Measurements from ENCODE around the gene PPP1R7.

The PPP1R7 gene

GRCh38 chr2:241198381-241199279, 48.4 kb downstream of the PPP1R7 start:
- H3K27ac ChIP-seq: no peak overlapping the region
- no peaks in the 10 kb centered on the region for H3K36me3 ChIP-seq
- H3K9me3 ChIP-seq (ENCODE audit: severe bottlenecking): no peaks in the 10 kb centered on the region
- H3K27me3 ChIP-seq (ENCODE audit: insufficient read depth, low read depth, severe bottlenecking): no peaks in the 10 kb centered on the region
- TF ChIP-seq CTCF (IDR thresholded peaks at IDR 0.05; ENCODE audit: low read depth, low read length): no peak
- H3K4me3 ChIP-seq (ENCODE audit: low read depth, low read length): no peak overlapping the region
- peak; percentile 5 for DNase-seq

- no peaks in the 10 kb centered on the region for H3K36me3 ChIP-seq
- no peak for TF ChIP-seq CTCF (IDR thresholded peaks at IDR 0.05; ENCODE audit: low read depth, low read length)
- H3K27ac ChIP-seq: no peak overlapping the region
- no peaks in the 10 kb centered on the region for H3K27me3 ChIP-seq (ENCODE audit: insufficient read depth, low read depth, severe bottlenecking)
- H3K9me3 ChIP-seq (ENCODE audit: severe bottlenecking): no peaks in the 10 kb centered on the region
- H3K4me3 ChIP-seq (ENCODE audit: low read depth, low read length): no peak overlapping the region
- DNase-seq: peak; percentile 2
These were observed 49.0 kb downstream of the PPP1R7 start for GRCh38 chr2:241199286-241199685.

- Histone ChIP-seq H3K36me3 (no peaks in the 10 kb centered on the region), H3K27ac (no peak overlapping the region), H3K9me3 (ENCODE audit: severe bottlenecking) (no peaks in the 10 kb centered on the region), H3K27me3 (ENCODE audit: insufficient read depth, low read depth, severe bottlenecking) (no peaks in the 10 kb centered on the region), H3K4me3 (ENCODE audit: low read depth, low read length) (no peak overlapping the region)
- no peak for TF ChIP-seq CTCF (IDR thresholded peaks at IDR 0.05; ENCODE audit: low read depth, low read length)
- peak; percentile 1 for DNase-seq
These were observed 49.9 kb downstream of the PPP1R7 start for GRCh38 chr2:241199897-241200821.

DNA sequence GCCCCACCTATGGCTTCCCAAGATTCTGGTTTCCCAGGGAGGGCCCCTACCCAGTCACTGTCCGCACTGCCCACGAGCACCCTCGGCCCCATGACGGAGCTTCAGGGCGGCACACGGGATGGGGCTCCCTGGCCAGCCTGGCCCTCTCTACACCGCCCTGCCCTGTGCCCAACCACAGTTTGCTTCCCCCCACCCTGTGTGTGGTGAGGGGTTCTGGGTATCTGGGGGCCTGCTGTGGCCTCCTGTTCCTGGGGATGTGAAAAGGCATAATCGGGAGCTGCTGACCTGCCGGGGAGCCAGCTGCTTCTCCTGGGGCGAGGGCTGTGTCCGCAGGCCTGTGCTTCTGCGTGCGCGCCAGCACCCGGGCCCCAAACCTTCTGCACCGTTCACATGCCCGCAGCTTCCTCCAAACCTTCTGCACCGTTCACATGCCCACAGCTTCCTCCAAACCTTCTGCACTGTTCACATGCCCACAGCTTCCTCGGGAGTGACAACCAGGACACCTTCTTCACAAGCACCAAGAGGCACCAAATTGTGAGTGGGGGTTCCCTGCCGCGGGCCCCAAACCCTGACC, 50.6 kb downstream of the PPP1R7 start:
- Histone ChIP-seq H3K4me3 (ENCODE audit: low read depth, low read length) (no peak overlapping the region), H3K36me3 (no peaks in the 10 kb centered on the region), H3K27me3 (ENCODE audit: insufficient read depth, low read depth, severe bottlenecking) (no peaks in the 10 kb centered on the region), H3K27ac (no peak overlapping the region), H3K9me3 (ENCODE audit: severe bottlenecking) (no peaks in the 10 kb centered on the region)
- TF ChIP-seq CTCF (IDR thresholded peaks at IDR 0.05; ENCODE audit: low read depth, low read length): no peak
- DNase-seq: no peak

DNA sequence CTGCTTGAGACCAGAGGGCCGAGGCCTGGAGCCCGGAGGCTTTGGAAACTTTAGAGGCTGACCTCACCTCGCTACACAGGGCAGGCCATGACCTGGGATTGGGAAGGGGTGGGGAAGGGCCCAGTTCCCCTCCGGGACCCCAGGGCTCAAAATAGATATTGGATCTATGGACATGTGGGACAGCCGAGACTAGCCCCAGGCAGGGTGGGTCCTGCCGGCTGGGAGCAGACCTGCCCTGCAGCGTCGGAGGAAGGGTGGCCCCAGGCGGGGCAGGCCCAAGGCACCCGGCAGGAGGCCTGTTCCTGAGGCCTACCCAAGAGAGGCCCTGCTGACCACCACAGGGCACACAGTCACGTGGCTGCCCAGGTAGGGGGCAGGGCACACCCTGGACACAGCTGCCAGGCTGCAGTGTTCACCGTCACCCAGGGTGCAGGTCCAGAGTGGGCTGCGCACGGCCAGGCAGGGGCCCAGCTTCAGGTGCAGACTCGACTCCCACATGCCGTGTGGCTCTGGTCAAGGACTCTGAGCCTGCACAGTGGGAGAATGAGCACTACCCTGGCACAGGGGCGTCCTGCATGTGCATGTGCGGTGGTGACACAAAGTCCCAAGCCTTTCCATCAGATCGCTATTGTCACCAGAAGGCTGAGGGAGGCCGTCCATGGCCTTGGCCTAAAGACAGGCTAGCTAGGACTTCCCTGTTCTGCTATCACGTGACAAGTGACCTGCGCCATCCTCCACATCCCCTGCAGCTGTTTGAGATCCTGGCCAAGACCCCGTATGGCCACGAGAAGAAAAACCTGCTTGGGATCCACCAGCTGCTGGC, 51.4 kb downstream of the PPP1R7 start:
- H3K4me3 ChIP-seq (ENCODE audit: low read depth, low read length): no peak overlapping the region
- H3K27ac ChIP-seq: no peak overlapping the region
- TF ChIP-seq CTCF (IDR thresholded peaks at IDR 0.05; ENCODE audit: low read depth, low read length): no peak
- no peaks in the 10 kb centered on the region for H3K27me3 ChIP-seq (ENCODE audit: insufficient read depth, low read depth, severe bottlenecking)
- H3K9me3 ChIP-seq (ENCODE audit: severe bottlenecking): no peaks in the 10 kb centered on the region
- no peaks in the 10 kb centered on the region for H3K36me3 ChIP-seq
- no peak for DNase-seq

Measured in WERI-Rb-1 (cell line).